Osteoblast (primary cell): ENCODE measurements around the gene SCG2. TPM values are rescaled to one million over a fixed set of nuclear protein-coding genes. Genes with fewer than 3 reads are reported as not detected.

ENCODE experiments used
- DNase-seq: peaks from one replicate; pipeline ENCODE4 v3.0.0; 2011; ENCODE audit warnings: low spot score, mixed read lengths; ENCODE audit not compliant: insufficient read length; ENCODE audit errors: missing footprints
- H2AFZ ChIP-seq: 2 replicates; pipeline ENCODE4 v1.6.0; 2011; ENCODE audit warnings: mild to moderate bottlenecking, low read length
- H3K27ac ChIP-seq: 2 replicates; pipeline ENCODE4 v1.5.1; 2011; ENCODE audit warnings: mild to moderate bottlenecking, low read depth, low read length, moderate library complexity
- H3K27me3 ChIP-seq: 2 replicates; pipeline ENCODE4 v1.6.0; 2012; ENCODE audit warnings: mild to moderate bottlenecking, control low read depth, inconsistent platforms, low read length, moderate library complexity; ENCODE audit not compliant: insufficient read depth
- H3K36me3 ChIP-seq: 2 replicates; pipeline ENCODE4 v1.5.1; 2011; ENCODE audit warnings: mild to moderate bottlenecking, low read length, control low read depth, moderate library complexity; ENCODE audit not compliant: insufficient read depth
- H3K4me1 ChIP-seq: 2 replicates; pipeline ENCODE4 v1.5.1; 2011; ENCODE audit warnings: mild to moderate bottlenecking, low read length, control low read depth, moderate library complexity; ENCODE audit not compliant: insufficient read depth
- H3K4me2 ChIP-seq: 2 replicates; pipeline ENCODE4 v1.6.0; 2011; ENCODE audit warnings: mild to moderate bottlenecking, low read length; ENCODE audit not compliant: insufficient read depth
- H3K4me3 ChIP-seq: fragments of 200-600 bp; sonication (generic); 3 replicates; pipeline ENCODE4 v1.5.1; 2012; ENCODE audit warnings: mild to moderate bottlenecking, low read length, inconsistent platforms; ENCODE audit not compliant: insufficient read depth
- H3K79me2 ChIP-seq: 2 replicates; pipeline ENCODE4 v1.6.0; 2012; ENCODE audit warnings: mild to moderate bottlenecking, low read length, control low read depth, inconsistent platforms; ENCODE audit not compliant: insufficient read depth
- H3K9me3 ChIP-seq: 2 replicates; pipeline ENCODE4 v1.5.1; 2011; ENCODE audit warnings: low read depth, low read length, control low read depth
- H4K20me1 ChIP-seq: 2 replicates; pipeline ENCODE4 v1.6.0; 2012; ENCODE audit warnings: mild to moderate bottlenecking, low read length, control low read depth; ENCODE audit not compliant: insufficient read depth
- CTCF ChIP-seq: IDR thresholded peaks from 2 replicates; pipeline ENCODE4 v1.5.1; 2011; ENCODE audit warnings: mild to moderate bottlenecking, low read depth, low read length, moderate library complexity; ENCODE audit errors: extremely low read depth
- total RNA-seq: library from RNA; depleted of rRNA; stranded (reverse); fragments of >200 nt; gene quantifications from 2 replicates; pipeline ENCODE4 v1.2.3, GENCODE V29; 2012

Gene SCG2
- total RNA-seq, 1 donor = 2.2 TPM

- H3K9me3 ChIP-seq = no peaks in the 10 kb centered on the region
- H3K4me3 ChIP-seq = no peak overlapping the region
- H3K27me3 ChIP-seq = no peaks in the 10 kb centered on the region
- H2AFZ ChIP-seq = no peak overlapping the region
- no peaks in the 10 kb centered on the region for H3K79me2 ChIP-seq
- TF ChIP-seq CTCF = no peak
- peak; percentile 63 for DNase-seq
- peak overlapping the region; percentile 3 for H3K4me2 ChIP-seq
- peak overlapping the region; percentile 85 for H3K27ac ChIP-seq
- no peaks in the 10 kb centered on the region for H3K36me3 ChIP-seq
- peaks cover 18% of the 10 kb centered on the region for H3K4me1 ChIP-seq
- no peaks in the 10 kb centered on the region for H4K20me1 ChIP-seq
These were observed 25.3 kb downstream of the SCG2 start for GRCh38 chr2:223576873-223577272.

- Histone ChIP-seq H3K27me3 (peaks cover 10% of the 10 kb centered on the region), H3K9me3 (no peaks in the 10 kb centered on the region), H3K27ac (no peak overlapping the region), H4K20me1 (no peaks in the 10 kb centered on the region), H3K4me2 (no peak overlapping the region), H3K79me2 (no peaks in the 10 kb centered on the region), H3K36me3 (no peaks in the 10 kb centered on the region), H3K4me1 (no peaks in the 10 kb centered on the region), H3K4me3 (no peak overlapping the region), H2AFZ (no peak overlapping the region)
- no peak for TF ChIP-seq CTCF
- DNase-seq = no peak
These were observed 31.4 kb downstream of the SCG2 start for GRCh38 chr2:223570784-223571183.

- no peak overlapping the region for H3K27ac ChIP-seq
- no peak for TF ChIP-seq CTCF
- no peak overlapping the region for H3K4me3 ChIP-seq
- H3K79me2 ChIP-seq = no peaks in the 10 kb centered on the region
- H3K4me1 ChIP-seq = peaks cover 5% of the 10 kb centered on the region
- H4K20me1 ChIP-seq = no peaks in the 10 kb centered on the region
- H3K4me2 ChIP-seq = no peak overlapping the region
- no peak overlapping the region for H2AFZ ChIP-seq
- DNase-seq = no peak
- H3K36me3 ChIP-seq = no peaks in the 10 kb centered on the region
- H3K9me3 ChIP-seq = no peaks in the 10 kb centered on the region
- peaks cover 10% of the 10 kb centered on the region for H3K27me3 ChIP-seq
These were observed 35.8 kb downstream of the SCG2 start for GRCh38 chr2:223566396-223566795.

- Histone ChIP-seq H3K79me2 (no peaks in the 10 kb centered on the region), H3K4me3 (no peak overlapping the region), H4K20me1 (no peaks in the 10 kb centered on the region), H3K9me3 (no peaks in the 10 kb centered on the region), H3K27ac (no peak overlapping the region), H2AFZ (no peak overlapping the region), H3K27me3 (no peaks in the 10 kb centered on the region), H3K36me3 (no peaks in the 10 kb centered on the region), H3K4me2 (peak overlapping the region; percentile 26), H3K4me1 (peaks cover 5% of the 10 kb centered on the region)
- no peak for TF ChIP-seq CTCF
- peak; percentile 73 for DNase-seq
These were observed 38.7 kb downstream of the SCG2 start for GRCh38 chr2:223563462-223563861.
